Measurements from ENCODE around the gene C12orf56. TPM values are rescaled to one million over a fixed set of nuclear protein-coding genes. Genes with fewer than 3 reads are reported as not detected.
"Not testable (repeated sequence)": the region's sequence is repeated elsewhere in the genome, so short reads cannot be mapped to it uniquely, and the experiment has no call there.

C12orf56 gene
- total RNA-seq, 1 donor from 2014 or later: 0.10 TPM

- Mint-ChIP-seq H3K36me3 (ENCODE audit: low read depth) (no peaks in the 10 kb centered on the region), H3K27ac (ENCODE audit: unreplicated experiment) (no peak overlapping the region), H3K4me3 (ENCODE audit: unreplicated experiment) (no peak overlapping the region), H3K4me1 (ENCODE audit: low read depth) (no peaks in the 10 kb centered on the region), H3K9me3 (ENCODE audit: low read depth) (peaks cover 10% of the 10 kb centered on the region), H3K27me3 (ENCODE audit: low read depth) (no peaks in the 10 kb centered on the region)
- DNase-seq (ENCODE audit: low spot score): no peak
- TF ChIP-seq CTCF (IDR thresholded peaks at IDR 0.05): no peak
These were observed 54.6 kb downstream of the C12orf56 start for GRCh38 chr12:64335886-64336466.

GRCh38 chr12:64332938-64333337 is 57.6 kb downstream of the C12orf56 start:
- no peak for DNase-seq (ENCODE audit: low spot score)
- TF ChIP-seq CTCF (IDR thresholded peaks at IDR 0.05): no peak
- H3K27ac Mint-ChIP-seq (ENCODE audit: unreplicated experiment): no peak overlapping the region
- peaks cover 3% of the 10 kb centered on the region for H3K9me3 Mint-ChIP-seq (ENCODE audit: low read depth)
- no peaks in the 10 kb centered on the region for H3K36me3 Mint-ChIP-seq (ENCODE audit: low read depth)
- no peak overlapping the region for H3K4me3 Mint-ChIP-seq (ENCODE audit: unreplicated experiment)
- H3K4me1 Mint-ChIP-seq (ENCODE audit: low read depth): no peaks in the 10 kb centered on the region
- H3K27me3 Mint-ChIP-seq (ENCODE audit: low read depth): no peaks in the 10 kb centered on the region

GRCh38 chr12:64332296-64332695 is 58.3 kb downstream of the C12orf56 start:
- H3K36me3 Mint-ChIP-seq (ENCODE audit: low read depth): no peaks in the 10 kb centered on the region
- no peak for TF ChIP-seq CTCF (IDR thresholded peaks at IDR 0.05)
- H3K27me3 Mint-ChIP-seq (ENCODE audit: low read depth): no peaks in the 10 kb centered on the region
- peaks cover 3% of the 10 kb centered on the region for H3K9me3 Mint-ChIP-seq (ENCODE audit: low read depth)
- no peak overlapping the region for H3K27ac Mint-ChIP-seq (ENCODE audit: unreplicated experiment)
- H3K4me3 Mint-ChIP-seq (ENCODE audit: unreplicated experiment): no peak overlapping the region
- no peaks in the 10 kb centered on the region for H3K4me1 Mint-ChIP-seq (ENCODE audit: low read depth)
- DNase-seq (ENCODE audit: low spot score): no peak

- H3K4me1 Mint-ChIP-seq (ENCODE audit: low read depth); H3K36me3 Mint-ChIP-seq (ENCODE audit: low read depth); H3K27me3 Mint-ChIP-seq (ENCODE audit: low read depth); DNase-seq (ENCODE audit: low spot score); H3K27ac Mint-ChIP-seq (ENCODE audit: unreplicated experiment); H3K4me3 Mint-ChIP-seq (ENCODE audit: unreplicated experiment); H3K9me3 Mint-ChIP-seq (ENCODE audit: low read depth): not testable (repeated sequence)
These were observed 61.4 kb downstream of the C12orf56 start for GRCh38 chr12:64329031-64329710.

- Mint-ChIP-seq H3K4me1 (ENCODE audit: low read depth) (peaks cover 3% of the 10 kb centered on the region), H3K36me3 (ENCODE audit: low read depth) (no peaks in the 10 kb centered on the region), H3K27me3 (ENCODE audit: low read depth) (no peaks in the 10 kb centered on the region), H3K9me3 (ENCODE audit: low read depth) (no peaks in the 10 kb centered on the region), H3K27ac (ENCODE audit: unreplicated experiment) (no peak overlapping the region), H3K4me3 (ENCODE audit: unreplicated experiment) (no peak overlapping the region)
- no peak for DNase-seq (ENCODE audit: low spot score)
- no peak for TF ChIP-seq CTCF (IDR thresholded peaks at IDR 0.05)
These were observed 65.5 kb downstream of the C12orf56 start for GRCh38 chr12:64325055-64325454.

Data from chondrocyte (in vitro differentiated cells).